Activated CD4-positive, alpha-beta T cell treated with anti-CD3 and anti-CD28 coated beads, Interleukin-2, amount 10 ng/mL, durations not matched to agents 24 days and 14 days (primary cell): ENCODE measurements around the gene PLSCR1. TPM values are rescaled to one million over a fixed set of nuclear protein-coding genes. Genes with fewer than 3 reads are reported as not detected.
"Not testable (repeated sequence)": the region's sequence is repeated elsewhere in the genome, so short reads cannot be mapped to it uniquely, and the experiment has no call there.

Experiments
- DNase-seq: peaks from one replicate; pipeline ENCODE4 v3.0.0; 2022
- H3K27ac Mint-ChIP-seq: one replicate; pipeline ENCODE4 v1.8.0; 2022; ENCODE audit warnings: mild to moderate bottlenecking, mixed read lengths
- H3K27me3 Mint-ChIP-seq: one replicate; pipeline ENCODE4 v1.8.0; 2022; ENCODE audit warnings: mixed read lengths
- H3K36me3 Mint-ChIP-seq: one replicate; pipeline ENCODE4 v1.8.0; 2022; ENCODE audit warnings: low read depth, mild to moderate bottlenecking, mixed read lengths
- H3K4me1 Mint-ChIP-seq: one replicate; pipeline ENCODE4 v1.8.0; 2021; ENCODE audit warnings: mixed read lengths
- H3K4me3 Mint-ChIP-seq: one replicate; pipeline ENCODE4 v1.8.0; 2022; ENCODE audit warnings: mild to moderate bottlenecking, moderate library complexity, mixed read lengths
- H3K9me3 Mint-ChIP-seq: one replicate; pipeline ENCODE4 v1.8.0; 2021; ENCODE audit warnings: mixed read lengths
- intact Hi-C: fragments of 100-400 bp; cut with micrococcal nuclease; formaldehyde crosslinking; loops from one replicate; pipeline ENCODE4 v1.15.1; 2023
- total RNA-seq: library from RNA; stranded (reverse); gene quantifications from 2 replicates; pipeline ENCODE4 v1.2.3, GENCODE V29; 2022

PLSCR1 gene
- total RNA-seq, 1 donor from 2014 or later, result 84.2 TPM

DNA sequence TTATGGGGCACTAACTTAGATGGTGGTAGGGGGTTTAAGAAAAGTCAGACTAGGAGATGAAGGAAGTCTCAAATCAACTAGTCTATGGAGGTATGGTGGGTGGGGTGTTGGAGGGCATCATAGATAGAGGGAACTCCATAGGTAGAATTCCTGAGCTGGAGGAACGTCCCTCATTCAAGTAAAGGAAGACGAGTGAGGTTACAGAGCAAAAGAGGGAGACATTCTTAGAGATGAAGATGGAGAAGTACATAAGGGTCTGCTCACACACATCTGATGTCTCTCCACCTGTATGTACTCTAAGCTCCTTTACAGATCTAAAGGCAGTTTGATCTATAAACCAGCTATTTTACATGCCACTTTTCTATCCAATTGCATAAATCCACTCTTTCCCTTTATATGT, 1.4 kb downstream of the PLSCR1 start:
- intact Hi-C loops, result loop anchor here (1.0 to 5.0 kb wide), 4 partner anchors 7 to 78 kb away; no protein-coding TSS in a partner anchor
- Mint-ChIP-seq H3K4me3 (peak overlapping the region; percentile 98), H3K27ac (peak overlapping the region; percentile 94), H3K36me3 (peaks cover 28% of the 10 kb centered on the region), H3K27me3 (no peaks in the 10 kb centered on the region), H3K9me3 (no peaks in the 10 kb centered on the region), H3K4me1 (peaks cover 64% of the 10 kb centered on the region)
- DNase-seq, result peak; percentile 57

DNA sequence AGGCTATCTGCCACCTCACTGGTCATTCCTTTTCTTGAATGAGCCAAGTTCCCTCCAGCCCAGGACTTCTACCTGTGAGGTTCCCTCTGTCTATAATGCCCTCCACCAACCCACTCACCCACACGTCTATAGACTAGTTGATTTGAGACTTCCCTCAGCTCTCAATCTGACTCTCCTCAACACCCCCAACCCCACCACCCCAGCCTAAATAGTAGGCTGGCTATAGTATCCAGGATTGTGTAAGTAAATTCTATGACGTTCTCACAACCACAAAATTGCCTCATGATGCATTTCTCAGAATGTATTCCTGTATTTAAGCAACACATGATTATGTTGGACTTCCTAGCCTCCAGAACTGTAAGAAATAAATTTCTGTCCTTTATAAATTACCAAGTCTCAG, 2.2 kb downstream of the PLSCR1 start:
- H3K4me1 Mint-ChIP-seq, result peaks cover 61% of the 10 kb centered on the region
- intact Hi-C loops, result loop anchor here (1.0 to 5.0 kb wide), 4 partner anchors 8 to 77 kb away; no protein-coding TSS in a partner anchor

DNA sequence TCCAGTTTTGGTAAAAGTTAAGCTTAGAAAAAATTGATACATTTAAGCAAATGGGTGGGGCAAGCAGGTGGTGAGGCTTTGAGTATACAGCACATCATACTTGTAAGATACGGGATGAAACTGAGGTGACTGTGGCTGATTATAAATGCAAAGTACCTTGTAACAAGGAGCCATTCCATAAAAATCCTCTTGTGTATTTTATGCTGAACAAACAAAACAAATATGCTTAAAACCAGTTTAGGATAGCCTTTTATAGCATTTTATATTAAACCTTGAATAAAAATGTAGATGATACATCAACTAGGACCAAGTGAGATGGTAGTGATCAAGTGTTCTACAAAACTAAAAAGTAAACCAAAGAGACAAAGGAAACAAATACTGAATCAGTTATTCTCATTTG, 3.4 kb downstream of the PLSCR1 start:
- Mint-ChIP-seq H3K36me3 (peaks cover 43% of the 10 kb centered on the region), H3K27me3 (no peaks in the 10 kb centered on the region), H3K9me3 (peaks cover 6% of the 10 kb centered on the region), H3K4me3 (peak overlapping the region; percentile 98), H3K4me1 (peaks cover 59% of the 10 kb centered on the region), H3K27ac (peak overlapping the region; percentile 42)
- intact Hi-C loops, result loop anchor here (2.0 to 5.0 kb wide), 2 partner anchors 16 to 39 kb away; no protein-coding TSS in a partner anchor
- DNase-seq, result peak; percentile 45

More for the DNA sequence above, 2.2 kb downstream of the PLSCR1 start:
- H3K36me3 Mint-ChIP-seq, result peaks cover 33% of the 10 kb centered on the region
- peak overlapping the region; percentile 98 for H3K4me3 Mint-ChIP-seq
- H3K27me3 Mint-ChIP-seq, result no peaks in the 10 kb centered on the region
- DNase-seq, result peak; percentile 66
- H3K9me3 Mint-ChIP-seq, result peaks cover 4% of the 10 kb centered on the region
- H3K27ac Mint-ChIP-seq, result peak overlapping the region; percentile 79

DNA sequence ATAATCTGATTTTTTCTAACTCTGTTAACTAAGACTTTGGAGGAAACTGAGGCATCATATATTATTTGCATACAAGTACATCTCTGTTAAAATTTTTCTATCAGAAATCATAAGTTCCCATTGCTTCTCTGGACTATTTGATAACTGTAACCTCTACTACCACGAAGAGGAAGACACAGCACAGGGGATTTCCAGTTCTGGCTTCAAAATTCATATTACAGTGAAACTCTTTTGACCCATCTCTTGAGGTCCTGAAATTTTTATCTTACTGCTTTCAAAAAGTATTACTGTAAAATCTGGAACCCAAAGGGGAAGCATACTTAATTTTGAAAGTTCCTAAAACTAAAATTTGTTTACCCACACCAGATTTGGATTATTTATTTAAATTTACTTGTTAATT, 4.2 kb downstream of the PLSCR1 start:
- peak; percentile 58 for DNase-seq

DNA sequence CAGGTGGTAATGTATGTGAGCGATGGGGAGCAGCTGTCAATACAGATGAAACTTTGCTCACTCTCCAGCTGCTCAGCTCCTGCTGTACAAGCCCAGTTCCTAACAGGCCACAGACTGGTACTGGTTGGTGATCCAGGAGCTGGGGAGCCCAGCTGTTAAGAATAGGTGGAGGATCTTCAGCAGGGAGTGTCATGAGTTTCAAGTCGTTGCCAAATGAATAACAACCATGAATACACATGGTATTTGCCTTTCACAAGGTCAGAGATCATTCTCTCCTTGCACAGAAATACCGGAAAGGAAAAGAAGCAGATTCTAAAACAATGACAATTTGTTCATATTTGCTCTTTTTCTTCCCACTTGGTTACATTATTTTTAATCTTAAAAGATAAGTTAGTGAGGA, 5.1 kb downstream of the PLSCR1 start:
- Mint-ChIP-seq H3K27ac (peak overlapping the region; percentile 65), H3K36me3 (peaks cover 51% of the 10 kb centered on the region)
- intact Hi-C loops, result no loop called here

More for the DNA sequence above, 4.2 kb downstream of the PLSCR1 start:
- H3K9me3 Mint-ChIP-seq, result peaks cover 6% of the 10 kb centered on the region
- peak overlapping the region; percentile 42 for H3K27ac Mint-ChIP-seq
- H3K27me3 Mint-ChIP-seq, result no peaks in the 10 kb centered on the region
- peaks cover 57% of the 10 kb centered on the region for H3K4me1 Mint-ChIP-seq
- peak overlapping the region; percentile 98 for H3K4me3 Mint-ChIP-seq
- intact Hi-C loops, result loop anchor here (2.0 to 5.0 kb wide), 2 partner anchors 15 to 38 kb away; no protein-coding TSS in a partner anchor
- peaks cover 43% of the 10 kb centered on the region for H3K36me3 Mint-ChIP-seq

GRCh38 chr3:146537603-146538002, 6.8 kb downstream of the PLSCR1 start:
- no peak overlapping the region for H3K27ac Mint-ChIP-seq

More for the DNA sequence above, 5.1 kb downstream of the PLSCR1 start:
- DNase-seq, result no peak
- Mint-ChIP-seq H3K4me3 (peak overlapping the region; percentile 58), H3K9me3 (peaks cover 6% of the 10 kb centered on the region), H3K4me1 (peaks cover 60% of the 10 kb centered on the region), H3K27me3 (no peaks in the 10 kb centered on the region)

DNA sequence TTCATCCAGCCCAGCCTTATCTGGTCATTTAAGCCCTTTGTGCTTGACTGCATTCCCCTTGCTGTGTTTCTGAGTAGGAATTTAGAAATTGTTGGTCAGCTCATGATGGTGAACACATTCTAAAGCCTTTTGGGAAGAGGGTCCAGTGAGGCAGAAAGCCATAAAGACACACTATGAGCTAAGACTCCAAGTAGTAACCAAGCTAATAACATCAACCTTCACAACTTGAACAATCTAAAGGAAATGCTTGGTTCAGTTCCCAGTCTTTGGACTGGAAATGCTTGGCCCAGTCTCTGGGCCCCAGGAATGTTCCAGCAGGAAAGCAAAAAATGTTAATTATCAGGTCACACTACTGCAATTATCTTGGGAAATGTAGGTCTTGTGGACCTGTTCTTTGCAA, 7.7 kb downstream of the PLSCR1 start:
- H3K27ac Mint-ChIP-seq, result no peak overlapping the region
- H3K27me3 Mint-ChIP-seq, result no peaks in the 10 kb centered on the region
- DNase-seq, result peak; percentile 42
- H3K9me3 Mint-ChIP-seq, result peaks cover 6% of the 10 kb centered on the region
- peak overlapping the region; percentile 39 for H3K4me3 Mint-ChIP-seq
- intact Hi-C loops, result no loop called here
- H3K4me1 Mint-ChIP-seq, result peaks cover 57% of the 10 kb centered on the region
- peaks cover 55% of the 10 kb centered on the region for H3K36me3 Mint-ChIP-seq

More at GRCh38 chr3:146537603-146538002, 6.8 kb downstream of the PLSCR1 start:
- Mint-ChIP-seq H3K9me3 (peaks cover 6% of the 10 kb centered on the region), H3K4me3 (peak overlapping the region; percentile 39), H3K27me3 (no peaks in the 10 kb centered on the region), H3K4me1 (peaks cover 63% of the 10 kb centered on the region), H3K36me3 (peaks cover 57% of the 10 kb centered on the region)
- intact Hi-C loops, result no loop called here
- DNase-seq, result no peak

DNA sequence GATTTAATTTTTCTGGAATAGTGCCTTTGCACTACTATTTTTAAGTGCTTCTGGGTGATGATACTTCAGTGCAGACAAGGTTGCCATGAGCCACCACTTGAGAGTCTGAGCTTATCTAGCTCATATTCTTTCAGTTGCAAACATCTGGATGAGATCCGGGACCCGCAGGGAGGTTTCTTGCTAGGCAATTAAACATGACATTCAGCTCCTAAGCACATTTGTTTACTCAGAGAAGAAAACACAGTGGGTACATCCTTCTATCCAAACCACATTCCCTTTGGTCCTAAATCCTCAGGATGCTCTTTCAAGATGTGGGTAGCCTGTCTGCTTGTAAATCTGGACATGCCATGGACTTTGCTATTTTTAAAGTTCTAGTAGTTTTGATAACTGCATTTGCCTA, 12.0 kb downstream of the PLSCR1 start:
- intact Hi-C loops, result no loop called here
- Mint-ChIP-seq H3K4me3 (no peak overlapping the region), H3K4me1 (peaks cover 38% of the 10 kb centered on the region), H3K27ac (no peak overlapping the region), H3K36me3 (peaks cover 57% of the 10 kb centered on the region), H3K27me3 (no peaks in the 10 kb centered on the region), H3K9me3 (peaks cover 4% of the 10 kb centered on the region)
- peak; percentile 42 for DNase-seq

DNA sequence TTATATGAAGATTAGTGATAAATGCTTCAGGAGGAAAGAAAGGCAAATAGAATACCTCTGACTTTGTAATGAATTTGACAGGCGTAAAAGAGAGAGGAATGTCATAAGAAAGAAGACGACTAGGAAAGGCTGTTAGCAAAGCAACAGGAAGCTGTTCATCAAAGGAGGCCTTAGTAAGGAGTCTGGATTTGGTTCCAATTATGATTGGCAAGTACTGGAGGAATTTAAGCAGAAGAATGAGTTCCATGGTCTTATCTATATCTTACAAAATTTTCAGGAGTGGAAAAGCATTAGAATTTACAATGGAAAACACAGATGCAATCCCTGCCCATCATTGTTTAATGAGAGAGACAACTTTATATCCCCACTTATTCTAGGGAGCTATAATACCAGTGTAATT, 13.8 kb downstream of the PLSCR1 start:
- H3K27ac Mint-ChIP-seq, result peak overlapping the region; percentile 37
- H3K4me1 Mint-ChIP-seq, result peaks cover 29% of the 10 kb centered on the region
- intact Hi-C loops, result no loop called here
- H3K4me3 Mint-ChIP-seq, result no peak overlapping the region
- H3K36me3 Mint-ChIP-seq, result peaks cover 53% of the 10 kb centered on the region
- no peaks in the 10 kb centered on the region for H3K27me3 Mint-ChIP-seq
- no peak for DNase-seq
- H3K9me3 Mint-ChIP-seq, result no peaks in the 10 kb centered on the region

DNA sequence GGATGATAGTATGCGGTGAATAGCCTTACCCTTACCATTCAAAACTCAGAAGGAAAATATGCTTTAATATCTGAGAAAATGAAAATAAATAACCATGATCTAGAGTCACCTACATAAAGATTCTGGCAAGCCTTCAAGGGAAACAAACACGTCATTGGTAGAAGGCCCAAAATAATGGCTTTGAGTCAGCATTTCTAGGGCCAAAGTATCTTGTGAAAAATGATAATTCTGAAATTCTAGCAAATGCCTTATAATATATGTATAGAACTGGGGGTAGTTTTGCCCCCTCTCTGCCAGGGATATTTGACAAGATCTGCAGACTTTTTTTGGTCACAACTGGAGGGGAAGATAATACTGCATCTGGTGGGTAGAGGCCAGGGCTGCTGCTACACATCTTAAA, 15.4 kb downstream of the PLSCR1 start:
- peaks cover 19% of the 10 kb centered on the region for H3K4me1 Mint-ChIP-seq
- no peaks in the 10 kb centered on the region for H3K9me3 Mint-ChIP-seq
- no peaks in the 10 kb centered on the region for H3K27me3 Mint-ChIP-seq
- H3K4me3 Mint-ChIP-seq, result no peak overlapping the region
- H3K27ac Mint-ChIP-seq, result no peak overlapping the region
- peaks cover 46% of the 10 kb centered on the region for H3K36me3 Mint-ChIP-seq
- no peak for DNase-seq
- intact Hi-C loops, result no loop called here

DNA sequence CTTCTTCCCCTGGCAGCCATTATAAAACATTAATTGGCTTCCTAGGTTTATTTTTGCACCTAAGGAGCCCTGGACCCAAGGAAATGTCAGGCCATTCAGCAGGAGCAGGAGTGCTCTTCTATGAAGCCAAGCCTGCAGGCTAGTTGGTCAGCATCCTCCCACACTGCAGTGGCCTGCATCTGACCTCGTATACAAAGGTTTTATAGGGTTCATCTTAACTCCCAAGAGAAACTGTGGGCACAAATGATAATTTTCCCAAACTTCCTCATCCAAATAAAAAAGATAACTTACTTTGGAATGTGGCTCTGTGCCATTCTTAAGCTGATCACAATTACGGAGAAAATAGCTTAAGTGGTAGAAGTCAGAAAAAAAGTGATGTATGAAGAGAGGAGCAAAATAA, 19.4 kb downstream of the PLSCR1 start:
- Mint-ChIP-seq H3K36me3 (peaks cover 51% of the 10 kb centered on the region), H3K9me3 (no peaks in the 10 kb centered on the region), H3K27me3 (no peaks in the 10 kb centered on the region), H3K4me3 (no peak overlapping the region), H3K4me1 (peaks cover 16% of the 10 kb centered on the region), H3K27ac (no peak overlapping the region)
- DNase-seq, result peak; percentile 36
- intact Hi-C loops, result loop anchor here (2.0 kb wide), 1 partner anchor 16 kb away; no protein-coding TSS in a partner anchor

DNA sequence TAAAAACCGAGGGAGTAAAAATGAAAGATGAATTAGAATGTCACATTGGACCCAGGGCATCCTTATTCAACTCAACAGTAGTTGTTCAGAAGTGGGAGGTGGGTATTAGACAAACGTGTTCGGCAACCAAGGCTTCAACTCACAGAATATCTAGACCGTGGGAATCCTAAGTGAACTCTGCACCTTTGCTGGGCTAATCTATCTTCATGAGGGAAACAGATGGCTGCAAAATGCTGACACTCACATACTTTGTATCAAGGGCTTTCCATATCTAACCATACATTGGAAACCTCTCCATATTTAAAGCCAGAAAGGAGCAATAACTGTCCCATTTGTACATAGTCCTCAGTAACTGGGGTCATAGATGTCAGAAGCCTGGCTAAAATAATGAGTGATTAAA, 20.9 kb downstream of the PLSCR1 start:
- no peak for DNase-seq
- no peaks in the 10 kb centered on the region for H3K9me3 Mint-ChIP-seq
- H3K27me3 Mint-ChIP-seq, result no peaks in the 10 kb centered on the region
- intact Hi-C loops, result no loop called here
- H3K36me3 Mint-ChIP-seq, result peaks cover 53% of the 10 kb centered on the region
- peaks cover 19% of the 10 kb centered on the region for H3K4me1 Mint-ChIP-seq
- H3K27ac Mint-ChIP-seq, result no peak overlapping the region
- H3K4me3 Mint-ChIP-seq, result no peak overlapping the region

DNA sequence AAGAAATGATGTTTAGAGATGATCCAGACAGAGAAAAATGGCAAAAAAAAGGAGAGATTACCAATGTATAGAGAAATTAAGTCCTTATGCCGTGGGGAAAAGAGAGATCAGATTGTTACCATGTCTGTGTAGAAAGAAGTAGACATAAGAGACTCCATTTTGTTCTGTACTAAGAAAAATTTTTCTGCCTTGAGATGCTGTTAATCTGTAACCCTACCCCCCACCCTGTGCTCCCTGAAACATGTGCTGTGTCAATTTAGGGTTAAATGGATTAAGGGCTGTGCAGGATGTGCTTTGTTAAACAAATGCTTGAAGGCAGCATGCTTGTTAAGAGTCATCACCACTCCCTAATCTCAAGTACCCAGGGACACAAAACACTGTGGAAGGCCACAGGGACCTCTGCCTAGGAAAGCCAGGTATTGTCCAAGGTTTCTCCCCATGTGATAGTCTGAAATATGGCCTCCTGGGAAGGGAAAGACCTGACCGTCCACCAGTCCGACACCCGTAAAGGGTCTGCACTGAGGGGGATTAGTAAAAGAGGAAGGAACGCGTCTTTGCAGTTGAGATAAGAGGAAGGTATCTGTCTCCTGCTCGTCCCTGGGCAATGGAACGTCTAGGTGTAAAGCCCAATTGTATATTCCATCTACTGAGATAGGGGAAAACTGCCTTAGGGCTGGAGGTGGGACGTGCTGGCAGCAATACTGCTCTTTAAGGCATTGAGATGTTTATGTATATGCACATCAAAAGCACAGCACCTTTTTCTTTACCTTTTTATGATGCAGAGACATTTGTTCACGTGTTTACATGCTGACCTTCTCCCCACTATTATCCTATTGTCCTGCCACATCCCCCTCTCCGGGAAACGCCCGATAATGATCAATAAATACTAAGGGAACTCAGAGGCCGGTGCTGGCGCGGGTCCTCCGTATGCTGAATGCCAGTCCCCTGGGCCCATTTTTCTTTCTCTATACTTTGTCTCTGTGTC, 21.9 kb downstream of the PLSCR1 start:
- H3K9me3 Mint-ChIP-seq, H3K27me3 Mint-ChIP-seq, H3K4me3 Mint-ChIP-seq, intact Hi-C loops, DNase-seq, H3K27ac Mint-ChIP-seq: not testable (repeated sequence)
- Mint-ChIP-seq H3K4me1 (peaks cover 19% of the 10 kb centered on the region), H3K36me3 (peaks cover 53% of the 10 kb centered on the region)

- H3K9me3 Mint-ChIP-seq, result no peaks in the 10 kb centered on the region
- H3K4me1 Mint-ChIP-seq, result peaks cover 19% of the 10 kb centered on the region
- peaks cover 54% of the 10 kb centered on the region for H3K36me3 Mint-ChIP-seq
- H3K27me3 Mint-ChIP-seq, result no peaks in the 10 kb centered on the region
- intact Hi-C loops, result no loop called here
- DNase-seq, result no peak
- H3K4me3 Mint-ChIP-seq, result no peak overlapping the region
- H3K27ac Mint-ChIP-seq, result peak overlapping the region; percentile 64
Measured at GRCh38 chr3:146521394-146521793, 23.0 kb downstream of the PLSCR1 start.
